GM19239 (cell line): ENCODE data around the gene SPNS2.

ENCODE experiments used
- DNase-seq: peaks from one replicate; pipeline ENCODE4 v3.0.0; 2011; ENCODE audit warnings: low spot score; ENCODE audit not compliant: insufficient read length
- FAIRE-seq: peaks from 2 replicates; lab custom pipeline; 2011; peaks lifted over from hg19 to GRCh38; lab: Jason Lieb, UNC

SPNS2 gene

GRCh38 chr17:4479982-4480751 is 18.5 kb upstream of the SPNS2 start:
- FAIRE-seq, result no peak
- DNase-seq, result no peak

- DNase-seq (peak; percentile 75), FAIRE-seq (peak; percentile 58)
Measured at GRCh38 chr17:4480929-4481898, 17.5 kb upstream of the SPNS2 start.

GRCh38 chr17:4482338-4483011 is 16.2 kb upstream of the SPNS2 start:
- FAIRE-seq, result no peak

GRCh38 chr17:4483012-4483840 is 15.5 kb upstream of the SPNS2 start:
- no peak for DNase-seq
- FAIRE-seq, result no peak

More at GRCh38 chr17:4482338-4483011, 16.2 kb upstream of the SPNS2 start:
- DNase-seq, result no peak

- FAIRE-seq (no peak), DNase-seq (no peak)
Measured at GRCh38 chr17:4485676-4486646, 12.7 kb upstream of the SPNS2 start.

- FAIRE-seq, result no peak
- no peak for DNase-seq
Measured at GRCh38 chr17:4487296-4487695, 11.4 kb upstream of the SPNS2 start.

- DNase-seq (no peak), FAIRE-seq (no peak)
Measured at GRCh38 chr17:4487820-4488716, 10.6 kb upstream of the SPNS2 start.

GRCh38 chr17:4488989-4489595 is 9.6 kb upstream of the SPNS2 start:
- FAIRE-seq (no peak), DNase-seq (no peak)

GRCh38 chr17:4490109-4490591 is 8.5 kb upstream of the SPNS2 start:
- FAIRE-seq, result no peak

GRCh38 chr17:4490637-4491061 is 8.0 kb upstream of the SPNS2 start:
- DNase-seq (no peak), FAIRE-seq (no peak)

More at GRCh38 chr17:4490109-4490591, 8.5 kb upstream of the SPNS2 start:
- no peak for DNase-seq

- no peak for FAIRE-seq
- DNase-seq, result no peak
Measured at GRCh38 chr17:4492721-4493561, 5.7 kb upstream of the SPNS2 start.

GRCh38 chr17:4497101-4497824 is 1.4 kb upstream of the SPNS2 start:
- FAIRE-seq, result peak; percentile 42
- DNase-seq, result peak; percentile 37

- no peak for FAIRE-seq
- DNase-seq, result no peak
Measured at GRCh38 chr17:4499431-4500190, 930 bp downstream of the SPNS2 start.

- FAIRE-seq, result no peak
Measured at GRCh38 chr17:4500191-4500571, 1.5 kb downstream of the SPNS2 start.

More at GRCh38 chr17:4500191-4500571, 1.5 kb downstream of the SPNS2 start:
- DNase-seq, result no peak
